CD4-positive, alpha-beta T cell treated with Interleukin-10 for 1 hour (primary cell): ENCODE data around the gene VWCE.

ENCODE experiments used
- DNase-seq: peaks from one replicate; pipeline ENCODE4 v3.0.0-alpha.2; 2020

VWCE gene

GRCh38 chr11:61294717-61295595 lies at the start of gene VWCE:
Gene VWCE, minus strand, starts transcription at chr11:61295316. Its CDS starts 279 bp downstream, at chr11:61295037.
- DNase-seq = peak; percentile 53

- no peak for DNase-seq
Observed at GRCh38 chr11:61343792-61344745, 49.0 kb upstream of the VWCE start.

DNA sequence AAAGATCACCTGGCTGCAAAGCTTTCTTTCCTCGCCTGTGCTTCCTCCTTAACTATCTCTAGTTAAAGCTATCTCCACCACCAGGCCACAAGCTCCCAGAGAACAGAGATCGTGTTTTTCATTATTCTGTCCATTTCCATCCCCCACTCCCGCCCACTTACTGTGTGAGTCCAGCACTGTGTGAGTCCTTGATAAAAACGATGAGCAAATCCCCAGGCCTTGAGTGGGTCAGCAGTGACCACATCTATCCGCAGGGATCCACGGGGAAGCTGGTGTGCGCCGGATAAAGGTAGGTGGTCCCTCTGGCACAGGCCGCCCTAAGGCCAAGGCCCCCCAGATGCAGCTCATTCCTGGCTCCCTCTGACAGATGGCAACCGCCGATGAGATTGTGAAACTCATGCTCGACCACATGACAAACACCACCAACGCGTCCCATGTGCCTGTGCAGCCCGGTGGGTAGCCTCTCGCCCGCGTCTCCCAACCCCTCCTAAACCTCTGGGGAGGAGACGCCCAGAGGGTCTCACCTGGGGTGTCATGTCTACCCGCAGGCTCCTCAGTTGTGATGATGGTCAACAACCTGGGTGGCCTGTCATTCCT lies 47.2 kb upstream of the VWCE start:
- DNase-seq = no peak

DNA sequence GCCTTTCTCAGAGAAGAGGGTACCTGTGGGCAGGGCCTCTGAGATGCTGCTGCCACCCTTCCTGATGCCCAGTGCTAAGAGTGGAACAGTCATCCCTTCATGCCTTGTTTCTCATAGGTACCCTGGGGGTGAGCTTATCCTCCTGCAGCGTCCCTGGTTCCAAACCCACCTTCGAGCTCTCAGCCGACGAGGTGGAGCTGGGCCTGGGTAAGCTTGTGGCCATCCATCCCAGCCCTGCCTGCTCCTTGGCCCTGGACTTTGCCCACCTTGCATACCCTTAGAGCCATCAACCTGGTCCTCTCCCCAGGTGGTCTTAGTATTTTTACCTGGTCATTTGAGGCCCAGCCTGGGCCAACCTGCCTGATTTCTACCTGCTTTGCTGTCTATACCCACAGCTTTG lies 46.6 kb upstream of the VWCE start:
- DNase-seq = no peak

- DNase-seq = no peak
Observed at GRCh38 chr11:61340979-61341378, 45.9 kb upstream of the VWCE start.

- DNase-seq = no peak
Observed at GRCh38 chr11:61339490-61339878, 44.4 kb upstream of the VWCE start.

GRCh38 chr11:61338783-61339489 lies 43.8 kb upstream of the VWCE start:
- no peak for DNase-seq

GRCh38 chr11:61337706-61338470 lies 42.8 kb upstream of the VWCE start:
- no peak for DNase-seq

- peak; percentile 85 for DNase-seq
Observed at GRCh38 chr11:61336171-61336935, 41.2 kb upstream of the VWCE start.

- no peak for DNase-seq
Observed at GRCh38 chr11:61335355-61335710, 40.2 kb upstream of the VWCE start.

DNA sequence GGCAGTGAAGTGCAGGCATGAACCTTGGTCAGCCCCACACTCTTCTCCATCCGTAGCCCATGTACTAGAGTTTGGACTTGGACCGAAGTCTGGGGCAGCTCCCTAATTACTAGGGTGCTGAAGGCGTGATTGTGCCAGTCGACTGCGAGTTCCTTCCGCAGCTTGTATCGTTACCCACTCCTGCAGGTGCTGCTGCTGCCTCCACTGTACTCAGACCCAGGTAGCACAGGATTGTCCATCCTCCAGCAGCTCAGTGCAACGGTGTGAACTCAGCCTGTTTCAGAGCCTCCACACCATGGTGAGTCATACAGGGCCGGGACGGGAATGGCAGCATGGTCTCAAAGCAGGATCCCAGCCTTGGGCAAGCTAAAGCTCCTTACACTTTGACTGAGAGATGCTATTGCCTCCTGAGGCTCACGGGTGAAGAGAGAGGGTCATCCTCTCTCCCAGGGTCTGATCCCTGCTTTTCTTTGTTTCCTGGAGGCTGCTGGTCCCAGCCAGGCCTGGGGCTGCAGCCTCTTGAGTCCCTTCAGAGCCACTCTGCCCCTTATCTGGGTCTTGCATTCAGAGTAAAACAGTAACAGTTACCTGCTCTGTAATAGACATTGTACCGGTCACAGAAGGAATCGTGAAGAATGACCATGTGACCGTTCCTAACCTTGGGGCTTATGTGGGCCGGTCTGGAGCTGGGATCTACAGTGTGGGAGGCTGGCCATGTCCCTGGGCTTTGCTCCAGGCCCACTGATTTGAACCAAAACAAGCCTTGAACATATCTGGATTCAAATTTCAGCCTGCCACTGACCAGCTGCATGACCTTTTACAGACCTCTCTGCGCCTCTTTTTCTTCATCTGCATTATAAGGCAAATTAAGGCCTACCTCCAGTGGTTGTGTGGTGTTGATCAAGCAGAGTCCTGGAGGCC lies 39.6 kb upstream of the VWCE start:
- DNase-seq = no peak

DNA sequence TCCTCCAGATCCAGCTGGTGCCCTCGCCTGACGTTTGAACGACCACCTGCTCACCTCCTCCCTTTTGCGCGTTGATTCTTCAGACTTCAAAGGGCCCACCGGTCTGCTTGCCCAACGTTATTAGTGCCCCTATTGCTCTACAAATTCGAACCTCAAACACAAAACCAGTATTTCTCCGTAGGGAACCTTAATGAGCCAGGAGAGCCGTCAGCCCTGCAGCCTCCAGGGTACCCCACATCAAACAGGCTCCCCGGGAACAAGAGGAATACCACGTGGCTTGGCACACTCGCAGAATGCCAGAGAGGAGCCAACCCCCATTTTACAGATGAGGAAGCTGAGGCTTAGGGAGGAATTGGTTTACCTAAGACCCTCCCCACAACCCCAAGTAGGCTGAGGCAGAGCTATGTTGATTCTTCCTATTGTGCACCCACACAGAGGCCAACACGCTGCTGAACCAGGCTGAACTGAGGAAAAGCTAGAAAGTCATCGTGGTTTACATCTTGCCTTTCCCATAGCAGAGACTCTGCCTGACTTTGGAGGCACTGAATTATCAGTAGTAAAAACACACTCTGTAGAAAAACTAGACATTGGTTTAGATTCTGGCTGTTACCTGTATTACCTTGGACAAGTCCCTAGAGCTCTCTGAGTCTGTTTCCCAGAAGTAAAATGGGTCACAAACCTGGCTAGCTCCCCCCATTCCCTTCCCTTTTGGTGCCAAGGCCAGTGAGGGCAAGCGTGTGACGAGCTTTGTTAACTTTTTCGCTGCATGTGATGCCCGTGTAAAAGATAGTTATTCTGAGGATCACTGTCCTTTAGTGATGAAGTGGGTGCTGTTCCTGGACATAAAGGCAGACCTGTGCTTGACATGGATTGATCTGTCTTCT lies 38.7 kb upstream of the VWCE start:
- DNase-seq = no peak

GRCh38 chr11:61332797-61333549 lies 37.9 kb upstream of the VWCE start, which contains the start of the genes DDB1 and TKFC:
Gene DDB1, minus strand, starts transcription at chr11:61333105. Its CDS starts 137 bp downstream, at chr11:61332968.
Gene TKFC, plus strand, starts transcription at chr11:61333228. Its CDS starts 1,501 bp downstream, at chr11:61334729.
- DNase-seq = peak; percentile 97

GRCh38 chr11:61332281-61332796 lies 37.2 kb upstream of the VWCE start:
- no peak for DNase-seq

DNA sequence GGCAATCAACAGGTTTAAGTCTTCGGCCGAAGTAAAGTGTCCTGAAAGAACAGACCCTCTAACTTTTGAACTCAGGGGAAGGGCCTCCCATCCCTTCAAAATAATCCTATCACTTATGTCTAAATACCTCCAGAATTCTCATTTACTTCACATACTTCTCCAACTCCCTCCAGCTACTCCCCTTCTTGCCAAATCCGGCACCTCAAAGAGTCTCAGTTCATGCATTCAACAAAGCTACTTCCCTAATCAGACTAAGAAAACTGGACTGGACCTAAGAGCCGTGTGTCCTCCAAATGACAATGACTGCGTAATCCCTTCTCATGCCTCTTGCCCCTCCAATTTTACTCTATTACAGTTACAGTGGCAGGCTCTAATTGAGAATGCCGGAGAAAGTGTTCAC lies 36.5 kb upstream of the VWCE start:
- no peak for DNase-seq

GRCh38 chr11:61329871-61330270 lies 34.8 kb upstream of the VWCE start:
- no peak for DNase-seq

GRCh38 chr11:61328351-61328750 lies 33.2 kb upstream of the VWCE start:
- DNase-seq = no peak

DNA sequence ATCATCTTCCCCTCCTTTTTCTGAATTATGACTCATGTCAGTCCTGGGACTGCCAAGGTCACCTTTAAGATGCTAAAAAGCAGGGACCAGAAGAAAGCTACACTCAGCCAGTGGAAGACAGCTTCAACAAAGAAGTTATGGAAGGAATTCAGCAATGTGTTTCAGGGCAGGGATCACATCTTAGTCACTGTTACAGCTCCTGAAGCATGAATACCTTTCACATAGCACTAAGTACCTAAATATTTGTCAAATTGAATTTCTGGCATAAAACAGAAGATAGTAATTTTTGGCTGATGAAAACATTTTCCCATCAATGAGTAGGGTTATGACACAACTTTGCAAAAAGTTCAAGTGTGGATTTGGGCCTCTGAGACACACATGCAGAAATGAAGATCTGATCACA lies 32.6 kb upstream of the VWCE start:
- no peak for DNase-seq
